ENCODE data around the gene TERT. TPM values are rescaled to one million over a fixed set of nuclear protein-coding genes. Genes with fewer than 3 reads are reported as not detected.

The TERT gene
- total and polyA plus RNA-seq, 10 of the 15 experiments (the other 5 are each of a cell fraction or from before 2014, with no cell fraction given), result 0.08 to 21.5 (median 5.0) TPM

- intact Hi-C loops (cut with micrococcal nuclease; ENCODE audit: unreplicated experiment), result loop anchor here (10.0 kb wide), 1 partner anchor 476 kb away; the partner anchor contains the start of gene MRPL36
- Histone ChIP-seq H3K4me2 (ENCODE audit: control insufficient read depth, insufficient read depth) (no peak overlapping the region), H3K9me3 (replicated peaks; ENCODE audit: control insufficient read depth, insufficient read depth, low read length) (no peaks in the 10 kb centered on the region), H3K4me1 (ENCODE audit: control insufficient read depth, insufficient read depth, low read length) (peaks cover 36% of the 10 kb centered on the region), H3K9ac (ENCODE audit: control insufficient read depth, insufficient read depth, low read length) (no peak overlapping the region), H3K36me3 (ENCODE audit: control insufficient read depth in 2 of 2, insufficient read depth in 2 of 2, low read length in 1 of 2) (peaks cover 11 to 44% of the 10 kb centered on the region in 2 experiments), H3K4me3 (no peak overlapping the region), H3K27ac (ENCODE audit: control insufficient read depth, insufficient read depth) (no peak overlapping the region), H4K20me1 (ENCODE audit: control insufficient read depth, insufficient read depth) (no peaks in the 10 kb centered on the region), H3K27me3 (replicated peaks in 1 of 2; ENCODE audit: control insufficient read depth in 2 of 2, insufficient read depth in 2 of 2, low read length in 1 of 2) (no peaks in the 10 kb centered on the region), H3K79me2 (ENCODE audit: control insufficient read depth, insufficient read depth, low read length) (no peaks in the 10 kb centered on the region), H2AFZ (ENCODE audit: control insufficient read depth, low read depth, low read length) (no peak overlapping the region)
- SMC1A ChIA-PET (ENCODE audit: uncharacterized antibody, unreplicated experiment), result interaction anchor here (1.6 kb wide), 1 partner anchor 8 kb away, joined by 5 read pairs; no protein-coding TSS in a partner anchor
- POLR2A ChIA-PET, result no interaction called here
- CTCF ChIA-PET, result no interaction called here
- in situ Hi-C loops (cut with MboI), result no loop called here
- no peak for TF ChIP-seq TBL1XR1 (IDR thresholded peaks at IDR 0.05; ENCODE audit: low read depth, low read length)
- TF ChIP-seq MLLT1 (IDR thresholded peaks at IDR 0.05), result no peak
- no peak for TF ChIP-seq EP300 (IDR thresholded peaks at IDR 0.05; ENCODE audit: borderline replicate concordance in 1 of 2, control insufficient read depth in 1 of 2, low read depth in 2 of 2, low read length in 2 of 2)
- TF ChIP-seq YY1 (IDR thresholded peaks at IDR 0.05; ENCODE audit: low read depth, low read length), result no peak
- TF ChIP-seq NFXL1 (IDR thresholded peaks at IDR 0.05; ENCODE audit: borderline replicate concordance), result no peak
- TF ChIP-seq ZNF687 (IDR thresholded peaks at IDR 0.05), result no peak
- no peak for TF ChIP-seq ESRRA (IDR thresholded peaks at IDR 0.05; ENCODE audit: low read length)
- FAIRE-seq (no peak), DNase-seq (ENCODE audit: low read depth, low spot score) (no peak), ATAC-seq (no peak)
- BruUV-seq (replicated peaks), result no TSS peak
- WGBS (ENCODE audit: insufficient coverage, insufficient replicate concordance, low lambda C conversion rate, missing lambda C conversion rate), result 98% methylated on average over 29 of the region's 29 CpGs
- RAD21 ChIA-PET (ENCODE audit: unreplicated experiment), result no interaction called here
Observed at GRCh38 chr5:1318659-1319251, 23.9 kb upstream of the TERT start.
